Esophagus squamous epithelium (tissue), 5 donors: ENCODE results near the gene EIF2D. TPM values are rescaled to one million over a fixed set of nuclear protein-coding genes. Genes with fewer than 3 reads are reported as not detected.

Source experiments
- DNase-seq: peaks from one replicate; lab custom pipeline; 2025; lab: John Stamatoyannopoulos, UW
- H3K27ac ChIP-seq, 4 donors: fragments of 200-600 bp; sonication (generic); one replicate each; pipeline ENCODE4 v1.5.1; 2016 to 2019; ENCODE audit warnings: mild to moderate bottlenecking in 1 of 4
- H3K27me3 ChIP-seq, 4 donors: fragments of 200-600 bp; sonication (generic); 1 replicate in 3 of 4; 2 replicates in 1 of 4; pipeline versions ENCODE4 v1.5.1 to v1.6.0; 2017 to 2021; ENCODE audit warnings: antibody characterized with exemption in 1 of 4
- H3K36me3 ChIP-seq, 3 donors: fragments of 200-600 bp; sonication (generic); one replicate each; pipeline ENCODE4 v1.5.1; 2016 to 2019
- H3K4me1 ChIP-seq, 3 donors: fragments of 200-600 bp; sonication (generic); one replicate each; pipeline ENCODE4 v1.5.1; 2017 to 2019
- H3K4me3 ChIP-seq, 4 donors: fragments of 200-600 bp; sonication (generic); 1 replicate in 3 of 4; 2 replicates in 1 of 4; pipeline ENCODE4 v1.5.1; 2016 to 2019; ENCODE audit warnings: mild to moderate bottlenecking in 2 of 4, moderate library complexity in 1 of 4
- H3K9me3 ChIP-seq, 3 donors: fragments of 200-600 bp; sonication (generic); one replicate each; pipeline ENCODE4 v1.5.1; 2016 to 2019
- POLR2A ChIP-seq, 4 donors: fragments of 450-650 bp; IDR thresholded peaks; one replicate each; pipeline ENCODE4 v1.6.1; 2017; ENCODE audit warnings: antibody characterized with exemption in 4 of 4, mild to moderate bottlenecking in 4 of 4, moderate library complexity in 3 of 4
- WGBS, 2 donors: methylation state at CpG; one replicate each; pipeline ENCODE4 v1.1.5; 2018; 5-methylcytosine and 5-hydroxymethylcytosine counted together
- intact Hi-C: fragments of 100-400 bp; cut with DNase I; formaldehyde crosslinking; loops from one replicate; pipeline ENCODE4 v1.15.0; 2022
- total RNA-seq, 4 donors: library from RNA; depleted of rRNA; stranded (reverse); fragments of >200 nt; gene quantifications; one replicate each; pipeline ENCODE4 v1.1.0, GENCODE V29; 2016
- TF ChIP-seq, protein P1 (sequence below), 6 experiments: fragments of 450-650 bp in 4 of 6; fragments of 200-600 bp in 2 of 6; sonication (generic) in 2 of 6; IDR thresholded peaks; one replicate each; pipeline ENCODE4 v1.5.1; 2016 to 2019; ENCODE audit warnings: antibody characterized with exemption in 6 of 6, mild to moderate bottlenecking in 4 of 6, moderate library complexity in 4 of 6
- donor health status: DM: yes; HTN: yes; CAD: no.

Gene EIF2D
- total RNA-seq, 4 donors from 2014 or later: 26.8 to 54.4 (median 42.2) TPM

GRCh38 chr1:206653715-206654459, 41.6 kb upstream of the EIF2D start:
- peak overlapping the region in 2 of 4 donors; percentile 24 to 30 for H3K27ac ChIP-seq
- H3K36me3 ChIP-seq: peaks cover 0 to 2% (median 0%) of the 10 kb centered on the region in 3 donors
- peaks cover 10 to 39% (median 16%) of the 10 kb centered on the region in 3 donors for H3K4me1 ChIP-seq
- no peaks in the 10 kb centered on the region for H3K9me3 ChIP-seq
- H3K27me3 ChIP-seq: peaks cover 0 to 10% (median 0%) of the 10 kb centered on the region in 4 donors
- DNase-seq: no peak
- no peak overlapping the region for H3K4me3 ChIP-seq
- intact Hi-C loops: no loop called here
- WGBS, 2 donors: 34 to 55% methylated on average over 7 of the region's 7 CpGs
- TF ChIP-seq, protein P1, sequence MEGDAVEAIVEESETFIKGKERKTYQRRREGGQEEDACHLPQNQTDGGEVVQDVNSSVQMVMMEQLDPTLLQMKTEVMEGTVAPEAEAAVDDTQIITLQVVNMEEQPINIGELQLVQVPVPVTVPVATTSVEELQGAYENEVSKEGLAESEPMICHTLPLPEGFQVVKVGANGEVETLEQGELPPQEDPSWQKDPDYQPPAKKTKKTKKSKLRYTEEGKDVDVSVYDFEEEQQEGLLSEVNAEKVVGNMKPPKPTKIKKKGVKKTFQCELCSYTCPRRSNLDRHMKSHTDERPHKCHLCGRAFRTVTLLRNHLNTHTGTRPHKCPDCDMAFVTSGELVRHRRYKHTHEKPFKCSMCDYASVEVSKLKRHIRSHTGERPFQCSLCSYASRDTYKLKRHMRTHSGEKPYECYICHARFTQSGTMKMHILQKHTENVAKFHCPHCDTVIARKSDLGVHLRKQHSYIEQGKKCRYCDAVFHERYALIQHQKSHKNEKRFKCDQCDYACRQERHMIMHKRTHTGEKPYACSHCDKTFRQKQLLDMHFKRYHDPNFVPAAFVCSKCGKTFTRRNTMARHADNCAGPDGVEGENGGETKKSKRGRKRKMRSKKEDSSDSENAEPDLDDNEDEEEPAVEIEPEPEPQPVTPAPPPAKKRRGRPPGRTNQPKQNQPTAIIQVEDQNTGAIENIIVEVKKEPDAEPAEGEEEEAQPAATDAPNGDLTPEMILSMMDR (IDR thresholded peaks at IDR 0.05): no peak
- no peak for TF ChIP-seq POLR2A (IDR thresholded peaks at IDR 0.05)

GRCh38 chr1:206651958-206652890, 40.0 kb upstream of the EIF2D start:
- Histone ChIP-seq H3K9me3 (no peaks in the 10 kb centered on the region), H3K4me1 (peaks cover 10 to 36% (median 15%) of the 10 kb centered on the region in 3 donors), H3K27me3 (no peaks in the 10 kb centered on the region), H3K36me3 (peaks cover 0 to 19% (median 9%) of the 10 kb centered on the region in 3 donors), H3K4me3 (no peak overlapping the region), H3K27ac (peak overlapping the region in 2 of 4 donors; percentile 2 to 30)
- 66 to 73% methylated on average over 5 of the region's 5 CpGs for WGBS, 2 donors
- TF ChIP-seq, protein P1 (IDR thresholded peaks at IDR 0.05): no peak
- no peak for TF ChIP-seq POLR2A (IDR thresholded peaks at IDR 0.05)
- no peak for DNase-seq
- intact Hi-C loops: no loop called here

DNA sequence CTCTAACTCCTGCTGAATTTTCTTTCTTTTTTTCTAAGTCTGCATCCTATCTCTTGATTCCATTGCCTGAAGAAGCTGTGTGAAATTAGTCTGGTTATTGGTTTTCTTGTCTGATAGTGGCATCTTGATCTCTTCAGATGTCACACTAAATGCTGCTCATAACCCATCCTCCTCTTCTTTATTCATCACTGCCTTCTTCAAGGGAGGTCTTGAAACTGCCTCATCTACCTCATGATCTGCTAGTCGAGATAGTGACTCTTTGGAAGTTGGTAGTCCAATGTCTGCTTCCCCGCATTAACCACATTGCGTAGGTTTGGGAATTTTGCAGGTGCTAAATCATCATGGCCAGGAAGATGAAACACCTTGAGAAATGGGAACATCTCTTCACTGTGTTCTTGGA, 38.7 kb upstream of the EIF2D start:
- Histone ChIP-seq H3K9me3 (no peaks in the 10 kb centered on the region), H3K4me1 (peaks cover 10 to 36% (median 15%) of the 10 kb centered on the region in 3 donors), H3K4me3 (no peak overlapping the region), H3K27ac (no peak overlapping the region), H3K36me3 (peaks cover 0 to 23% (median 9%) of the 10 kb centered on the region in 3 donors), H3K27me3 (no peaks in the 10 kb centered on the region)
- TF ChIP-seq, protein P1 (IDR thresholded peaks at IDR 0.05): no peak
- no peak for TF ChIP-seq POLR2A (IDR thresholded peaks at IDR 0.05)
- DNase-seq: no peak
- intact Hi-C loops: no loop called here
- 91 to 92% methylated on average over 3 of the region's 3 CpGs for WGBS, 2 donors

- TF ChIP-seq, protein P1 (IDR thresholded peaks at IDR 0.05): no peak
- TF ChIP-seq POLR2A (IDR thresholded peaks at IDR 0.05): no peak
- Histone ChIP-seq H3K36me3 (peaks cover 0 to 23% (median 9%) of the 10 kb centered on the region in 3 donors), H3K9me3 (no peaks in the 10 kb centered on the region), H3K27me3 (no peaks in the 10 kb centered on the region), H3K4me3 (no peak overlapping the region), H3K4me1 (peaks cover 6 to 25% (median 7%) of the 10 kb centered on the region in 3 donors), H3K27ac (peak overlapping the region in 2 of 4 donors; percentile 3 to 28)
- intact Hi-C loops: no loop called here
- no peak for DNase-seq
- 87 to 90% methylated on average over 5 of the region's 5 CpGs for WGBS, 2 donors
Observed at GRCh38 chr1:206649261-206649921, 37.1 kb upstream of the EIF2D start.
